K562 (cell line): ENCODE measurements around the gene TLL1.

Experiments used
- RAD21 ChIP-seq, 2 experiments: fragments of 250-450 bp in 1 of 2; fragments of 450-650 bp in 1 of 2; sonication (Bioruptor Pico) in 1 of 2; formaldehyde crosslinking in 1 of 2; IDR thresholded peaks in 1 of 2; conservative IDR thresholded peaks in 1 of 2; 2 replicates each; pipeline versions ENCODE4 v1.4.0 to v1.8.0; 2020 to 2022; ENCODE audit warnings: mild to moderate bottlenecking in 2 of 2, moderate library complexity in 1 of 2
- SNRNP70 ChIP-seq: fragments of 200-400 bp; formaldehyde crosslinking; optimal IDR thresholded peaks from 2 replicates; pipeline ENCODE3; 2017; ENCODE audit warnings: low read depth, low read length
- TF ChIP-seq, protein P1 (sequence below), 3 experiments: IDR thresholded peaks in 2 of 3; conservative IDR thresholded peaks in 1 of 3; 2 replicates each; pipeline ENCODE4 v1.5.1; 2011 to 2012; ENCODE audit warnings: low read length in 3 of 3, mild to moderate bottlenecking in 3 of 3, control low read depth in 2 of 3, improper control_type of control experiment in 1 of 3, inconsistent platforms in 1 of 3, low read depth in 1 of 3, mixed read lengths in 1 of 3, moderate library complexity in 1 of 3; ENCODE audit not compliant: insufficient read depth in 2 of 3
- TF ChIP-seq, protein P2 (sequence below): sonication (generic); formaldehyde crosslinking; IDR thresholded peaks from 2 replicates; pipeline ENCODE4 v1.8.1; 2022; ENCODE audit warnings: missing genetic modification reagents

GRCh38 chr4:165867961-165868360, 5.1 kb upstream of the TLL1 start:
- TF ChIP-seq, protein P1, sequence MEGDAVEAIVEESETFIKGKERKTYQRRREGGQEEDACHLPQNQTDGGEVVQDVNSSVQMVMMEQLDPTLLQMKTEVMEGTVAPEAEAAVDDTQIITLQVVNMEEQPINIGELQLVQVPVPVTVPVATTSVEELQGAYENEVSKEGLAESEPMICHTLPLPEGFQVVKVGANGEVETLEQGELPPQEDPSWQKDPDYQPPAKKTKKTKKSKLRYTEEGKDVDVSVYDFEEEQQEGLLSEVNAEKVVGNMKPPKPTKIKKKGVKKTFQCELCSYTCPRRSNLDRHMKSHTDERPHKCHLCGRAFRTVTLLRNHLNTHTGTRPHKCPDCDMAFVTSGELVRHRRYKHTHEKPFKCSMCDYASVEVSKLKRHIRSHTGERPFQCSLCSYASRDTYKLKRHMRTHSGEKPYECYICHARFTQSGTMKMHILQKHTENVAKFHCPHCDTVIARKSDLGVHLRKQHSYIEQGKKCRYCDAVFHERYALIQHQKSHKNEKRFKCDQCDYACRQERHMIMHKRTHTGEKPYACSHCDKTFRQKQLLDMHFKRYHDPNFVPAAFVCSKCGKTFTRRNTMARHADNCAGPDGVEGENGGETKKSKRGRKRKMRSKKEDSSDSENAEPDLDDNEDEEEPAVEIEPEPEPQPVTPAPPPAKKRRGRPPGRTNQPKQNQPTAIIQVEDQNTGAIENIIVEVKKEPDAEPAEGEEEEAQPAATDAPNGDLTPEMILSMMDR (IDR thresholded peaks at IDR 0.05 in 2 of 3, conservative IDR thresholded peaks at IDR 0.05 in 1 of 3; ENCODE audit: insufficient read depth in 2 of 3, low read depth in 1 of 3, low read length in 3 of 3): no peak
- no peak for TF ChIP-seq SNRNP70
- TF ChIP-seq, protein P2, sequence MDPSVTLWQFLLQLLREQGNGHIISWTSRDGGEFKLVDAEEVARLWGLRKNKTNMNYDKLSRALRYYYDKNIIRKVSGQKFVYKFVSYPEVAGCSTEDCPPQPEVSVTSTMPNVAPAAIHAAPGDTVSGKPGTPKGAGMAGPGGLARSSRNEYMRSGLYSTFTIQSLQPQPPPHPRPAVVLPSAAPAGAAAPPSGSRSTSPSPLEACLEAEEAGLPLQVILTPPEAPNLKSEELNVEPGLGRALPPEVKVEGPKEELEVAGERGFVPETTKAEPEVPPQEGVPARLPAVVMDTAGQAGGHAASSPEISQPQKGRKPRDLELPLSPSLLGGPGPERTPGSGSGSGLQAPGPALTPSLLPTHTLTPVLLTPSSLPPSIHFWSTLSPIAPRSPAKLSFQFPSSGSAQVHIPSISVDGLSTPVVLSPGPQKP (CRISPR knock-in tag): no peak
- TF ChIP-seq RAD21 (CRISPR knock-in tag; conservative IDR thresholded peaks at IDR 0.05 in 1 of 2, IDR thresholded peaks at IDR 0.05 in 1 of 2): no peak
